ENCODE results near the gene GLI3.

DNA sequence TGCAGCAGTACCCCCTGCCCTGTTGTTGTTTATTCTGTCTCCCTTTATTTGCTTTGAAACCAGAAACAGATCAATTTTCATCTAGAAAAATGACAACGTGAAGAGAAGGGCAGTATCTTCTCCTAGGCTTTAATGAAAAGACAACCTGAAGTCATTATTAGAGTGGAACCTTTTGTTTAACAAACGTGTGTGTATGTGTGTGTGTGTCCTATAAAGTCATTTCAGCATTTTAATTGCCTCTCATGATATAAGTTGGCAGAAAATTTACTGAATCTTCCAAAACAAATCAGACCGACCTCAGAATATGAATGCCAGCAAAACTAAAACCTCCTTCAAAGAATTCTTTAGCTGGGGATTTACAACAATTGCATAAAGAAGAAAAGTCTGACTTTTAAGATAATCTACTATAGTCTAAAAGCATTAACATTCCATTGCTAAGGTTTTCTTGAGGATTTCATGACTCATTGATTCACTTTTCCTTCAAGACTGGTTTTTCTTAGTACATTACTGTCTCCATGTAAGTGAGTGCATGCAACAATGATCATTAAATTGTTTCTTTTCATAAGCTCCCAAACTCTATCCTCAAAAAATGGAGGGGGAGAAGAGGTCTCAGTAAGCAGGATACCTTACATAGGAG is 3.2 kb downstream of the GLI3 start:
- TF ChIP-seq POLR2A (IDR thresholded peaks at IDR 0.05; ENCODE audit: low read depth, low read length) = no peak
- no peak for TF ChIP-seq POLR2AphosphoS5 (IDR thresholded peaks at IDR 0.05; ENCODE audit: low read depth, low read length)

Data from GM12892 (cell line).